ENCODE measurements around the gene COL13A1. TPM values are rescaled to one million over a fixed set of nuclear protein-coding genes. Genes with fewer than 3 reads are reported as not detected.

COL13A1 gene
- total and polyA plus RNA-seq, 8 donors: 2.1 to 68.5 (median 52.4) TPM

GRCh38 chr10:69938541-69938991 lies 136.9 kb downstream of the COL13A1 start:
- TF ChIP-seq, protein P1, sequence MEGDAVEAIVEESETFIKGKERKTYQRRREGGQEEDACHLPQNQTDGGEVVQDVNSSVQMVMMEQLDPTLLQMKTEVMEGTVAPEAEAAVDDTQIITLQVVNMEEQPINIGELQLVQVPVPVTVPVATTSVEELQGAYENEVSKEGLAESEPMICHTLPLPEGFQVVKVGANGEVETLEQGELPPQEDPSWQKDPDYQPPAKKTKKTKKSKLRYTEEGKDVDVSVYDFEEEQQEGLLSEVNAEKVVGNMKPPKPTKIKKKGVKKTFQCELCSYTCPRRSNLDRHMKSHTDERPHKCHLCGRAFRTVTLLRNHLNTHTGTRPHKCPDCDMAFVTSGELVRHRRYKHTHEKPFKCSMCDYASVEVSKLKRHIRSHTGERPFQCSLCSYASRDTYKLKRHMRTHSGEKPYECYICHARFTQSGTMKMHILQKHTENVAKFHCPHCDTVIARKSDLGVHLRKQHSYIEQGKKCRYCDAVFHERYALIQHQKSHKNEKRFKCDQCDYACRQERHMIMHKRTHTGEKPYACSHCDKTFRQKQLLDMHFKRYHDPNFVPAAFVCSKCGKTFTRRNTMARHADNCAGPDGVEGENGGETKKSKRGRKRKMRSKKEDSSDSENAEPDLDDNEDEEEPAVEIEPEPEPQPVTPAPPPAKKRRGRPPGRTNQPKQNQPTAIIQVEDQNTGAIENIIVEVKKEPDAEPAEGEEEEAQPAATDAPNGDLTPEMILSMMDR (IDR thresholded peaks at IDR 0.05): no peak
- peak; percentile 46 for ATAC-seq
- Histone ChIP-seq H3K27me3 (no peaks in the 10 kb centered on the region), H3K4me1 (no peaks in the 10 kb centered on the region), H3K9me3 (peaks cover 0 to 11% of the 10 kb centered on the region in 2 donors), H3K4me3 (no peak overlapping the region), H3K36me3 (no peaks in the 10 kb centered on the region), H3K27ac (no peak overlapping the region)
- no peak for DNase-seq
- intact Hi-C loops (cut with DNase I): no loop called here

GRCh38 chr10:69939061-69939460 lies 137.4 kb downstream of the COL13A1 start:
- Histone ChIP-seq H3K36me3 (no peaks in the 10 kb centered on the region), H3K9me3 (peaks cover 0 to 11% of the 10 kb centered on the region in 2 donors), H3K27me3 (no peaks in the 10 kb centered on the region), H3K27ac (no peak overlapping the region), H3K4me1 (no peaks in the 10 kb centered on the region), H3K4me3 (no peak overlapping the region)
- DNase-seq: no peak
- intact Hi-C loops (cut with DNase I): no loop called here
- ATAC-seq: peak; percentile 36
- TF ChIP-seq, protein P1 (IDR thresholded peaks at IDR 0.05): no peak

DNA sequence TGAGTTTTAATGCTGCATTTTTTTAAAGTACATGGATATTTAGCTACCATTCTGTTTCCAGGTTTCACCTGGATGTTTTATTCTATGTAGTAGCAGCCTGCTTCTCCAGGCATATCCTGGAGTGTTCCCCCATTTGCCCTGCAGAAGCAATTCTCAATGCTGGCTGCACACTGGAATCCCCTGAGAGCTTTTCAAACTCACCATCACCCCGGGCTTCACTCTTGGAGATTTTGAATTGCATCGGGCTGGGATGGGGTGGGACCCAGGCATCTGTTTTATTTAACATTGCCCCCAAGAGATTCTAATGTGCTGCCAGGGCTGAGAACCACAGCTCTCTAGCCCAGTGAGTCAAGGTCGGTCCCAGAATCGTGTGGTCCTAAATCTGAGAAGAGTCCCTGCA lies 137.8 kb downstream of the COL13A1 start:
- intact Hi-C loops (cut with DNase I): no loop called here
- Histone ChIP-seq H3K27me3 (no peaks in the 10 kb centered on the region), H3K9me3 (peaks cover 0 to 11% of the 10 kb centered on the region in 2 donors), H3K27ac (no peak overlapping the region), H3K4me1 (no peaks in the 10 kb centered on the region), H3K4me3 (no peak overlapping the region), H3K36me3 (no peaks in the 10 kb centered on the region)
- DNase-seq (no peak), ATAC-seq (no peak)
- TF ChIP-seq, protein P1 (IDR thresholded peaks at IDR 0.05): no peak

- intact Hi-C loops (cut with DNase I): no loop called here
- TF ChIP-seq, protein P1 (IDR thresholded peaks at IDR 0.05): no peak
- no peaks in the 10 kb centered on the region for H3K4me1 ChIP-seq
- H3K9me3 ChIP-seq: peaks cover 0 to 11% of the 10 kb centered on the region in 2 donors
- H3K36me3 ChIP-seq: no peaks in the 10 kb centered on the region
- DNase-seq (no peak), ATAC-seq (no peak)
- no peak overlapping the region for H3K27ac ChIP-seq
- no peak overlapping the region for H3K4me3 ChIP-seq
- H3K27me3 ChIP-seq: no peaks in the 10 kb centered on the region
Observed at GRCh38 chr10:69941730-69942129, 140.0 kb downstream of the COL13A1 start.

DNA sequence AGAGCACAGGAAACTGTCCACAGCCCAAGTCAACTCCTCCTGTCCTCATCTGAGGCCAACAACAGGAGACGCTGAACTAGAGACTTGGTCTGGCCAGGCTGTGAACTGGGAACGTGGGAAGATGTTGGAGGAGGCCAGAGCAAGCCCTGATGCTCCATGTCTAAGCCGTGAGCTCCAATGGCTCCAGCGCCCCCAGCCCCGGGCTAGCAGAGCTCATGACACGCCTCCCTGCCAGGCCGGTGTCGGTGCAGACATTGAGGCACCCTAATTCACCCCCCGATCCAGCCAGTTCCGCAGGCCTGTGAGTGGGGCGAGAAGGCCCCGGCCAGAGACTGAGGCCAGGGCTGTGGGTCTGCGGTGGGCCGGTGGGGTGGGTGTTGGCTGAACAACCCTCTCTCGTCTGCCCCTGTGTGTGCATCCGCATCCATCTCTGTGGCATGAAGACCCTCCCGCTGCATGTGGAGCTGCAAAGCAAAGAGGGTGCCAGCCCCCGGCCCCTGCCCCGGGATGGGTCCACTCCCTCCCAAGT lies 141.7 kb downstream of the COL13A1 start:
- no peak for ATAC-seq
- no peaks in the 10 kb centered on the region for H3K27me3 ChIP-seq
- no peak overlapping the region for H3K4me3 ChIP-seq

More for the DNA sequence above, 141.7 kb downstream of the COL13A1 start:
- Histone ChIP-seq H3K9me3 (peaks cover 0 to 11% of the 10 kb centered on the region in 2 donors), H3K36me3 (no peaks in the 10 kb centered on the region), H3K4me1 (no peaks in the 10 kb centered on the region), H3K27ac (no peak overlapping the region)
- intact Hi-C loops (cut with DNase I): no loop called here
- DNase-seq: no peak
- TF ChIP-seq, protein P1 (IDR thresholded peaks at IDR 0.05): no peak

Measured in left lung (tissue), 10 donors.